ENCODE results near the gene MYO1E.

MYO1E gene

GRCh38 chr15:59260090-59260489 is 112.6 kb downstream of the MYO1E start:
- no peak overlapping the region for H3K27ac Mint-ChIP-seq
- DNase-seq (no peak), ATAC-seq (no peak)
- H3K27me3 Mint-ChIP-seq: no peaks in the 10 kb centered on the region
- peaks cover 51% of the 10 kb centered on the region for H3K4me1 Mint-ChIP-seq
- H3K9me3 Mint-ChIP-seq: no peaks in the 10 kb centered on the region
- H3K4me3 Mint-ChIP-seq: no peak overlapping the region

- peak; percentile 75 for ATAC-seq
Observed at GRCh38 chr15:59259137-59259943, 113.3 kb downstream of the MYO1E start.

GRCh38 chr15:59258317-59258716 is 114.4 kb downstream of the MYO1E start:
- peaks cover 51% of the 10 kb centered on the region for H3K4me1 Mint-ChIP-seq
- H3K9me3 Mint-ChIP-seq: no peaks in the 10 kb centered on the region
- no peak for ATAC-seq
- H3K27ac Mint-ChIP-seq: no peak overlapping the region
- no peaks in the 10 kb centered on the region for H3K27me3 Mint-ChIP-seq
- no peak for DNase-seq
- no peak overlapping the region for H3K4me3 Mint-ChIP-seq

More at GRCh38 chr15:59259137-59259943, 113.3 kb downstream of the MYO1E start:
- DNase-seq: no peak
- Mint-ChIP-seq H3K4me3 (peak overlapping the region in 1 of 2 donors; percentile 7), H3K9me3 (no peaks in the 10 kb centered on the region), H3K27ac (peak overlapping the region; percentile 12 to 23), H3K27me3 (no peaks in the 10 kb centered on the region), H3K4me1 (peaks cover 51% of the 10 kb centered on the region)

GRCh38 chr15:59257140-59257539 is 115.5 kb downstream of the MYO1E start:
- Mint-ChIP-seq H3K27ac (no peak overlapping the region), H3K4me3 (no peak overlapping the region), H3K27me3 (no peaks in the 10 kb centered on the region), H3K4me1 (peaks cover 58% of the 10 kb centered on the region), H3K9me3 (no peaks in the 10 kb centered on the region)
- DNase-seq: no peak
- no peak for ATAC-seq

- no peak overlapping the region for H3K27ac Mint-ChIP-seq
- peaks cover 58% of the 10 kb centered on the region for H3K4me1 Mint-ChIP-seq
- DNase-seq (no peak), ATAC-seq (no peak)
- H3K4me3 Mint-ChIP-seq: no peak overlapping the region
- H3K27me3 Mint-ChIP-seq: no peaks in the 10 kb centered on the region
- H3K9me3 Mint-ChIP-seq: no peaks in the 10 kb centered on the region
Observed at GRCh38 chr15:59256482-59256881, 116.2 kb downstream of the MYO1E start.

- H3K4me3 Mint-ChIP-seq: peak overlapping the region in 1 of 2 donors; percentile 19
- H3K4me1 Mint-ChIP-seq: peaks cover 63% of the 10 kb centered on the region
- ATAC-seq (peak; percentile 83), DNase-seq (peak; percentile 20 to 37)
- H3K27me3 Mint-ChIP-seq: no peaks in the 10 kb centered on the region
- peak overlapping the region in 1 of 2 donors; percentile 91 for H3K27ac Mint-ChIP-seq
- no peaks in the 10 kb centered on the region for H3K9me3 Mint-ChIP-seq
Observed at GRCh38 chr15:59255680-59256336, 116.9 kb downstream of the MYO1E start.

- H3K4me3 Mint-ChIP-seq: no peak overlapping the region
- DNase-seq: no peak
- no peak for ATAC-seq
- no peaks in the 10 kb centered on the region for H3K9me3 Mint-ChIP-seq
- no peak overlapping the region for H3K27ac Mint-ChIP-seq
- H3K27me3 Mint-ChIP-seq: no peaks in the 10 kb centered on the region
- H3K4me1 Mint-ChIP-seq: peaks cover 62% of the 10 kb centered on the region
Observed at GRCh38 chr15:59252137-59252536, 120.5 kb downstream of the MYO1E start.

- DNase-seq (no peak), ATAC-seq (no peak)
- no peaks in the 10 kb centered on the region for H3K27me3 Mint-ChIP-seq
- H3K4me1 Mint-ChIP-seq: peaks cover 53% of the 10 kb centered on the region
- H3K27ac Mint-ChIP-seq: no peak overlapping the region
- H3K4me3 Mint-ChIP-seq: no peak overlapping the region
- H3K9me3 Mint-ChIP-seq: no peaks in the 10 kb centered on the region
Observed at GRCh38 chr15:59251001-59251845, 121.4 kb downstream of the MYO1E start.

GRCh38 chr15:59250249-59250648 is 122.4 kb downstream of the MYO1E start:
- peaks cover 44% of the 10 kb centered on the region for H3K4me1 Mint-ChIP-seq
- no peaks in the 10 kb centered on the region for H3K27me3 Mint-ChIP-seq
- ATAC-seq (no peak), DNase-seq (no peak)
- no peaks in the 10 kb centered on the region for H3K9me3 Mint-ChIP-seq
- no peak overlapping the region for H3K4me3 Mint-ChIP-seq
- H3K27ac Mint-ChIP-seq: no peak overlapping the region

- DNase-seq: no peak
- Mint-ChIP-seq H3K27me3 (no peaks in the 10 kb centered on the region), H3K27ac (no peak overlapping the region), H3K4me1 (peaks cover 45% of the 10 kb centered on the region), H3K9me3 (no peaks in the 10 kb centered on the region), H3K4me3 (no peak overlapping the region)
- ATAC-seq: no peak
Observed at GRCh38 chr15:59249816-59250215, 122.9 kb downstream of the MYO1E start.

GRCh38 chr15:59247364-59247763 is 125.3 kb downstream of the MYO1E start:
- ATAC-seq (peak; percentile 78), DNase-seq (peak; percentile 42 to 50)
- H3K4me3 Mint-ChIP-seq: no peak overlapping the region
- H3K9me3 Mint-ChIP-seq: no peaks in the 10 kb centered on the region
- no peak overlapping the region for H3K27ac Mint-ChIP-seq
- no peaks in the 10 kb centered on the region for H3K27me3 Mint-ChIP-seq
- H3K4me1 Mint-ChIP-seq: peaks cover 46% of the 10 kb centered on the region

GRCh38 chr15:59245559-59245958 is 127.1 kb downstream of the MYO1E start:
- peaks cover 38% of the 10 kb centered on the region for H3K4me1 Mint-ChIP-seq
- no peaks in the 10 kb centered on the region for H3K27me3 Mint-ChIP-seq
- no peaks in the 10 kb centered on the region for H3K9me3 Mint-ChIP-seq
- H3K4me3 Mint-ChIP-seq: no peak overlapping the region
- DNase-seq (no peak), ATAC-seq (no peak)
- H3K27ac Mint-ChIP-seq: no peak overlapping the region

- Mint-ChIP-seq H3K27me3 (no peaks in the 10 kb centered on the region), H3K9me3 (no peaks in the 10 kb centered on the region), H3K4me3 (no peak overlapping the region), H3K4me1 (peaks cover 26% of the 10 kb centered on the region), H3K27ac (no peak overlapping the region)
- ATAC-seq (peak; percentile 85), DNase-seq (no peak)
Observed at GRCh38 chr15:59244337-59244736, 128.3 kb downstream of the MYO1E start.

GRCh38 chr15:59243622-59244021 is 129.0 kb downstream of the MYO1E start:
- Mint-ChIP-seq H3K4me1 (peaks cover 19% of the 10 kb centered on the region), H3K27me3 (no peaks in the 10 kb centered on the region), H3K4me3 (no peak overlapping the region), H3K9me3 (no peaks in the 10 kb centered on the region), H3K27ac (no peak overlapping the region)
- DNase-seq (no peak), ATAC-seq (no peak)

- Mint-ChIP-seq H3K9me3 (no peaks in the 10 kb centered on the region), H3K4me1 (peaks cover 16% of the 10 kb centered on the region), H3K27me3 (no peaks in the 10 kb centered on the region), H3K4me3 (no peak overlapping the region), H3K27ac (no peak overlapping the region)
- no peak for ATAC-seq
- DNase-seq: no peak
Observed at GRCh38 chr15:59242649-59243048, 130.0 kb downstream of the MYO1E start.

- H3K9me3 Mint-ChIP-seq: peaks cover 0 to 6% of the 10 kb centered on the region in 2 donors
- peaks cover 25% of the 10 kb centered on the region for H3K4me1 Mint-ChIP-seq
- ATAC-seq (no peak), DNase-seq (no peak)
- H3K4me3 Mint-ChIP-seq: no peak overlapping the region
- peaks cover 7% of the 10 kb centered on the region for H3K27me3 Mint-ChIP-seq
- no peak overlapping the region for H3K27ac Mint-ChIP-seq
Observed at GRCh38 chr15:59240036-59240435, 132.6 kb downstream of the MYO1E start.
